Measurements from ENCODE around the gene MICALL2.
A peak's percentile ranks its signal among the peaks of the same experiment; 100 is the strongest.

Gene MICALL2

GRCh38 chr7:1463676-1464223, 4.5 kb upstream of the MICALL2 start:
- no peak for DNase-seq (ENCODE audit: low read depth)
- no peak for TF ChIP-seq CTCF (IDR thresholded peaks at IDR 0.05; ENCODE audit: control insufficient read depth, insufficient read depth, low read depth, low read length, missing control alignments)
- H3K4me3 ChIP-seq (ENCODE audit: control insufficient read depth, low read depth, low read length): no peak overlapping the region

GRCh38 chr7:1461646-1462375, 2.5 kb upstream of the MICALL2 start:
- no peak for TF ChIP-seq CTCF (IDR thresholded peaks at IDR 0.05; ENCODE audit: control insufficient read depth, insufficient read depth, low read depth, low read length, missing control alignments)
- DNase-seq (ENCODE audit: low read depth): no peak
- no peak overlapping the region for H3K4me3 ChIP-seq (ENCODE audit: control insufficient read depth, low read depth, low read length)

- H3K4me3 ChIP-seq (ENCODE audit: control insufficient read depth, low read depth, low read length): no peak overlapping the region
- TF ChIP-seq CTCF (IDR thresholded peaks at IDR 0.05; ENCODE audit: control insufficient read depth, insufficient read depth, low read depth, low read length, missing control alignments): no peak
- no peak for DNase-seq (ENCODE audit: low read depth)
Observed at GRCh38 chr7:1460821-1461645, 1.8 kb upstream of the MICALL2 start.

- DNase-seq (ENCODE audit: low read depth): no peak
- H3K4me3 ChIP-seq (ENCODE audit: control insufficient read depth, low read depth, low read length): peak overlapping the region; percentile 37
- TF ChIP-seq CTCF (IDR thresholded peaks at IDR 0.05; ENCODE audit: control insufficient read depth, insufficient read depth, low read depth, low read length, missing control alignments): no peak
Observed at GRCh38 chr7:1459920-1460820, 900 bp upstream of the MICALL2 start.

GRCh38 chr7:1459512-1459892, 232 bp upstream of the MICALL2 start:
- peak overlapping the region; percentile 92 for H3K4me3 ChIP-seq (ENCODE audit: control insufficient read depth, low read depth, low read length)
- peak; percentile 85 for DNase-seq (ENCODE audit: low read depth)
- TF ChIP-seq CTCF (IDR thresholded peaks at IDR 0.05; ENCODE audit: control insufficient read depth, insufficient read depth, low read depth, low read length, missing control alignments): no peak

Measured in AG09309 (cell line).